GM12875 (cell line): Measurements from ENCODE around the gene RBM12.
"Not testable (repeated sequence)": the region's sequence is repeated elsewhere in the genome, so short reads cannot be mapped to it uniquely, and the experiment has no call there.

Source experiments
- H3K4me3 ChIP-seq: one replicate; pipeline ENCODE4 v1.5.1; 2011; ENCODE audit warnings: low read depth, low read length, control low read depth
- TF ChIP-seq, protein P1 (sequence below): IDR thresholded peaks from 2 replicates; pipeline ENCODE4 v1.5.1; 2011; ENCODE audit warnings: low read depth, mild to moderate bottlenecking, control low read depth, inconsistent platforms, low read length, moderate library complexity, borderline replicate concordance; ENCODE audit not compliant: insufficient read depth

The RBM12 gene

GRCh38 chr20:35664466-35665206 is at the start of gene RBM12, which contains the start of gene CPNE1:
TSS of gene RBM12 (minus strand) at chr20:35664900. CDS start at chr20:35655322, 9,578 bp downstream.
TSS of gene CPNE1 (minus strand) at chr20:35664900. CDS start at chr20:35632923, 31,977 bp downstream.
- TF ChIP-seq, protein P1, sequence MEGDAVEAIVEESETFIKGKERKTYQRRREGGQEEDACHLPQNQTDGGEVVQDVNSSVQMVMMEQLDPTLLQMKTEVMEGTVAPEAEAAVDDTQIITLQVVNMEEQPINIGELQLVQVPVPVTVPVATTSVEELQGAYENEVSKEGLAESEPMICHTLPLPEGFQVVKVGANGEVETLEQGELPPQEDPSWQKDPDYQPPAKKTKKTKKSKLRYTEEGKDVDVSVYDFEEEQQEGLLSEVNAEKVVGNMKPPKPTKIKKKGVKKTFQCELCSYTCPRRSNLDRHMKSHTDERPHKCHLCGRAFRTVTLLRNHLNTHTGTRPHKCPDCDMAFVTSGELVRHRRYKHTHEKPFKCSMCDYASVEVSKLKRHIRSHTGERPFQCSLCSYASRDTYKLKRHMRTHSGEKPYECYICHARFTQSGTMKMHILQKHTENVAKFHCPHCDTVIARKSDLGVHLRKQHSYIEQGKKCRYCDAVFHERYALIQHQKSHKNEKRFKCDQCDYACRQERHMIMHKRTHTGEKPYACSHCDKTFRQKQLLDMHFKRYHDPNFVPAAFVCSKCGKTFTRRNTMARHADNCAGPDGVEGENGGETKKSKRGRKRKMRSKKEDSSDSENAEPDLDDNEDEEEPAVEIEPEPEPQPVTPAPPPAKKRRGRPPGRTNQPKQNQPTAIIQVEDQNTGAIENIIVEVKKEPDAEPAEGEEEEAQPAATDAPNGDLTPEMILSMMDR = no peak
- peak within 1 kb of the TSS; percentile 73 for H3K4me3 ChIP-seq

- TF ChIP-seq, protein P1 = no peak
- H3K4me3 ChIP-seq = no peak overlapping the region
Measured at GRCh38 chr20:35714127-35714526, 49.4 kb upstream of the RBM12 start.

- not testable (repeated sequence) for H3K4me3 ChIP-seq
Measured at GRCh38 chr20:35713120-35713519, 48.4 kb upstream of the RBM12 start.

DNA sequence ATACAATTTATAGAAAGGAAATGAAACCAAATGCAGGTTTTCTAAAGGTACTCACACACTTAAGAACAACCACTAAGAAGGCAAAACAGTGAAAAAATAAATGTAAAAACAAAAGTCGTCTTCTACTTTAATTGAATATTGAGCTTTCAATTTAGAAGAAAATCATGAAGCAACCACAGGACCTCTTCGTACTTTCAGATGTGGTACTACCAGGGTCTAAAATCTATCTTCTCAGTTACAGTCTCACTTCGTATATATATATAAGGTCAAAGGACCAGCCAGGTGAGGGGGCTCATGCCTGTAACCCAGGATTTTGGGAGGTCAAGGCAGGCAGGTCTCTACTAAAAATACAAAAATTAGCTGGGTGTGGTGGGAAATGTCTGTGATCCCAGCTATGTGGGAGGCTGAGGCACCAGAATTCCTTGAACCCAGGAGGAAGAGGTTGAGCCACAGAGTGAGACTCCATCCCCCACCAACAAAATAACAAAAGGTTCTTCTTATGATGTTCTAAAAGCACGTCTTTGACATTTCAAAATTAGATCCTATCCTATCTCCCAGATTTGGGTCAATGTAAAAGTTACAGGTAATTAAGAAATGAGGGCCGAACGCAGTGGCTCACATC is 47.0 kb upstream of the RBM12 start:
- H3K4me3 ChIP-seq = no peak overlapping the region
- TF ChIP-seq, protein P1 = no peak

DNA sequence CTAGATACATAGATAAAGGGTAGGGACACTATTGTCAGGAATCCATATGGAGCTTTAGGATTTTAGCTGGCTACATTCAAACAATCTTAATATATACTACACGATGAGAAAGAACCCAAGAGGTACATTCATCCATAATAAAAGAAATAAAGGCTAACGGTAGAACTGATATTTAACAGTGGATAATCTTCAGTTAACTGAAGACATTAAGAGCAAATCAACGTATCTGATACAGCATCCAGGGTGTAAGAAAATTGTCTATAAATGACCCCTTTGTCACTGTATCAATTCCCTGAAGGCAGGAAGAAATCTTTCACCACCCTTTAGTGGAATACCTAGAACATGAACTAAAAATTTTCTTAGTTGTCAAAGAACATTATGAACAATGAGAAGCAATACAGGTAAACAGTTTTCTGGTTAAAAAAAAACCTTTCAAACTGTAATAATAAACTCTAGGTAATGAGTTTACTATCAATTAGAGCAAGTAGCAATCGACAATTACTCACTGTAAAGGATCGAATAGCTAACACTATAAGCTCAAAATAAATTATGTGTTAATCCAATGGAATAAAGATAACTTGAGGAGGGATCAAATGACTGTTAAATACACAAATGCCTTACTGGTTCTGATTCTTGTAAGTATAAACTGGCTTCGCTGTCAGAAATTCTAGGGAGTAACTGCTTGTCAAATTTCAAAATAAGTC is 46.3 kb upstream of the RBM12 start:
- TF ChIP-seq, protein P1 = no peak
- H3K4me3 ChIP-seq = no peak overlapping the region

- H3K4me3 ChIP-seq = no peak overlapping the region
- TF ChIP-seq, protein P1 = no peak
Measured at GRCh38 chr20:35710039-35710438, 45.3 kb upstream of the RBM12 start.

DNA sequence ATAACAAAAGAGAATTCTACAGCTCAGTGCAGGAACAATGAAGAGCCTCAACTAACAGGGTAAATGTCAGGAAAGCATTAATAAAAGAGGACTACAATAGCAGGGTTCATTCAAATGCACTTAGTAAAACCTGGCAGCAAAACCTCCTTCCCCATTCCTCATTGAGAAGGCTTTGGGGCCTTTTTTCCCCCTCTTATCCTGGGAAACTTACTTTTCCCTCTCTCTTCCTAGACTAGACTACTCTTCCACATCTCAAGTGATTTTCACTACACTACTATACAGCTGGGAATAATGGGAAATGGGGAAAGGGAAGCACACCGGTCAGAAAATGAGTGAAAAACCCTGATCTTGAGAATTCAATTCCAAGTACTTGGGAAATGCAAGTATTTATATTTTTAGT is 44.6 kb upstream of the RBM12 start:
- TF ChIP-seq, protein P1 = no peak
- no peak overlapping the region for H3K4me3 ChIP-seq
